ENCODE data around the gene TNNI3K. TPM values are rescaled to one million over a fixed set of nuclear protein-coding genes. Genes with fewer than 3 reads are reported as not detected.

The TNNI3K gene
- polyA plus RNA-seq, 1 donor (not counting 4 experiments of a cell fraction or from before 2014, with no cell fraction given) = 0.41 TPM

DNA sequence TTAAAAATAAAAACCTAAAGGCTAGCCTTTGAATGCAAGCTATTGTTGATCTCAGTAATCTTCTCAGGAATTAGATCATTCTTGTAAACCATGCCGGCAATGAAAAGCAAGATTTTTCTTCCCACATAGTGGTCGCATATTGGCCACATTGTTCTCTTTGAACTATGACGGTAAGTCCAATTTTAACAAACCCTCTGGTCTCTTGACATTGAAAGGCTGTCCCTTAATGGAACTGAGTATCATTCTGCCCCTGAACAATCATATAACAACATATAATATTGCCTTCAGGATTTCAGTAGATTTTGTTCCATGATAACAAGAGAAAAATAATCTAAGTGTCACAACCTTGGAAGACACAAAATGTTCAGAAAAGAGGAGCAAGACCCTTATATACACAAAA lies 1.3 kb downstream of the TNNI3K start:
- Histone ChIP-seq H2AFZ (ENCODE audit: control insufficient read depth, low read length) (no peak overlapping the region), H3K4me2 (ENCODE audit: control insufficient read depth, extremely low read depth, insufficient read depth, low read depth, low read length) (no peak overlapping the region), H3K27ac (ENCODE audit: control insufficient read depth, insufficient read depth, low read length) (no peak overlapping the region), H3K27me3 (ENCODE audit: control insufficient read depth, extremely low read depth, insufficient read depth, low read length) (no peaks in the 10 kb centered on the region), H3K36me3 (ENCODE audit: control insufficient read depth in 2 of 2, extremely low read depth in 1 of 2, insufficient read depth in 2 of 2, low read length in 2 of 2) (no peaks in the 10 kb centered on the region), H3K79me2 (ENCODE audit: control insufficient read depth, insufficient read depth, low read length) (no peaks in the 10 kb centered on the region), H3K9ac (ENCODE audit: control insufficient read depth, extremely low read depth, insufficient read depth, low read length) (no peak overlapping the region), H4K20me1 (ENCODE audit: control insufficient read depth, extremely low read depth, insufficient read depth, low read length) (no peaks in the 10 kb centered on the region), H3K4me3 (ENCODE audit: control insufficient read depth in 2 of 3, extremely low read depth in 1 of 3, insufficient read depth in 2 of 3, low read depth in 1 of 3, low read length in 3 of 3) (no peak overlapping the region), H3K9me1 (ENCODE audit: control insufficient read depth, extremely low read depth, insufficient read depth, low read length) (no peaks in the 10 kb centered on the region), H3K4me1 (ENCODE audit: control insufficient read depth, extremely low read depth, insufficient read depth, low read length) (no peaks in the 10 kb centered on the region), H3K9me3 (ENCODE audit: control insufficient read depth, low read depth, low read length) (no peaks in the 10 kb centered on the region)
- FAIRE-seq = no peak
- no peak for TF ChIP-seq CTCF (optimal IDR thresholded peaks at IDR 0.05 in 1 of 3, IDR thresholded peaks at IDR 0.05 in 1 of 3, conservative IDR thresholded peaks at IDR 0.05 in 1 of 3; ENCODE audit: extremely low read depth in 1 of 3, insufficient read depth in 2 of 3, low read length in 3 of 3)
- no peak for TF ChIP-seq EZH2 (IDR thresholded peaks at IDR 0.05; ENCODE audit: low read length)
- no peak for DNase-seq (ENCODE audit: low read depth, low spot score)
- dilution Hi-C loops (cut with MboI; ENCODE audit: extremely low pct_ligation_motif_present, low sequenced_read_pairs) = no loop called here

GRCh38 chr1:74237035-74237434 lies 1.8 kb downstream of the TNNI3K start:
- dilution Hi-C loops (cut with MboI; ENCODE audit: extremely low pct_ligation_motif_present, low sequenced_read_pairs) = no loop called here
- H3K4me1 ChIP-seq (ENCODE audit: control insufficient read depth, extremely low read depth, insufficient read depth, low read length) = no peaks in the 10 kb centered on the region
- no peaks in the 10 kb centered on the region for H3K36me3 ChIP-seq (ENCODE audit: control insufficient read depth in 2 of 2, extremely low read depth in 1 of 2, insufficient read depth in 2 of 2, low read length in 2 of 2)
- no peaks in the 10 kb centered on the region for H4K20me1 ChIP-seq (ENCODE audit: control insufficient read depth, extremely low read depth, insufficient read depth, low read length)
- no peaks in the 10 kb centered on the region for H3K79me2 ChIP-seq (ENCODE audit: control insufficient read depth, insufficient read depth, low read length)
- H3K4me3 ChIP-seq (ENCODE audit: control insufficient read depth in 2 of 3, extremely low read depth in 1 of 3, insufficient read depth in 2 of 3, low read depth in 1 of 3, low read length in 3 of 3) = no peak overlapping the region
- TF ChIP-seq CTCF (optimal IDR thresholded peaks at IDR 0.05 in 1 of 3, IDR thresholded peaks at IDR 0.05 in 1 of 3, conservative IDR thresholded peaks at IDR 0.05 in 1 of 3; ENCODE audit: extremely low read depth in 1 of 3, insufficient read depth in 2 of 3, low read length in 3 of 3) = no peak
- no peak for TF ChIP-seq EZH2 (IDR thresholded peaks at IDR 0.05; ENCODE audit: low read length)
- H3K4me2 ChIP-seq (ENCODE audit: control insufficient read depth, extremely low read depth, insufficient read depth, low read depth, low read length) = no peak overlapping the region
- H3K9me1 ChIP-seq (ENCODE audit: control insufficient read depth, extremely low read depth, insufficient read depth, low read length) = no peaks in the 10 kb centered on the region
- H3K27me3 ChIP-seq (ENCODE audit: control insufficient read depth, extremely low read depth, insufficient read depth, low read length) = no peaks in the 10 kb centered on the region
- H3K27ac ChIP-seq (ENCODE audit: control insufficient read depth, insufficient read depth, low read length) = no peak overlapping the region
- DNase-seq (ENCODE audit: low read depth, low spot score) (no peak), FAIRE-seq (no peak)
- H3K9ac ChIP-seq (ENCODE audit: control insufficient read depth, extremely low read depth, insufficient read depth, low read length) = no peak overlapping the region
- no peak overlapping the region for H2AFZ ChIP-seq (ENCODE audit: control insufficient read depth, low read length)
- no peaks in the 10 kb centered on the region for H3K9me3 ChIP-seq (ENCODE audit: control insufficient read depth, low read depth, low read length)
